SK-N-SH treated with all-trans-retinoic acid at 6 μM for 48 hours (cell line): ENCODE measurements around the gene TRIM34.

Source experiments
- ATAC-seq: fragments of 200-7000 bp; cut with Tn5 transposase; 3 replicates; pipeline ENCODE4 v1.9.1; 2020; ENCODE audit warnings: mild to moderate bottlenecking, moderate library complexity
- ARNTL ChIP-seq: fragments of 450-650 bp; formaldehyde crosslinking; IDR thresholded peaks from 2 replicates; pipeline ENCODE4 v1.5.0; 2020; ENCODE audit warnings: low read depth, mild to moderate bottlenecking, moderate library complexity, borderline replicate concordance
- CREB5 ChIP-seq: fragments of 250-450 bp; sonication (Bioruptor Pico); IDR thresholded peaks from 2 replicates; pipeline ENCODE4 v1.5.1; 2020; ENCODE audit warnings: low read depth, mild to moderate bottlenecking, moderate library complexity
- CSRNP3 ChIP-seq: fragments of 250-450 bp; sonication (Bioruptor Pico); IDR thresholded peaks from 2 replicates; pipeline ENCODE4 v1.5.1; 2021; ENCODE audit warnings: mild to moderate bottlenecking, moderate library complexity
- ESRRG ChIP-seq: fragments of 250-450 bp; sonication (Bioruptor Pico); IDR thresholded peaks from 2 replicates; pipeline ENCODE4 v1.6.1; 2021; ENCODE audit warnings: mild to moderate bottlenecking
- GLIS3 ChIP-seq: fragments of 250-450 bp; sonication (Bioruptor Pico); IDR thresholded peaks from 2 replicates; pipeline ENCODE4 v1.5.0; 2020; ENCODE audit warnings: mild to moderate bottlenecking, moderate library complexity
- ISL1 ChIP-seq: fragments of 250-450 bp; sonication (Bioruptor Pico); IDR thresholded peaks from 2 replicates; pipeline ENCODE4 v2.1.2; 2022; ENCODE audit warnings: mild to moderate bottlenecking, moderate library complexity
- OSR1 ChIP-seq: fragments of 250-450 bp; sonication (Bioruptor Pico); IDR thresholded peaks from 2 replicates; pipeline ENCODE4 v1.8.0; 2022; ENCODE audit warnings: moderate library complexity, mild to moderate bottlenecking, inconsistent platforms
- PATZ1 ChIP-seq: fragments of 250-450 bp; sonication (Bioruptor Pico); IDR thresholded peaks from 2 replicates; pipeline ENCODE4 v1.8.0; 2020; ENCODE audit warnings: mild to moderate bottlenecking, moderate library complexity, borderline replicate concordance
- POU6F1 ChIP-seq: fragments of 250-450 bp; sonication (Bioruptor Pico); IDR thresholded peaks from 2 replicates; pipeline ENCODE4 v1.8.0; 2021; ENCODE audit warnings: low read depth, mild to moderate bottlenecking, moderate library complexity, borderline replicate concordance
- PPARA ChIP-seq: fragments of 250-450 bp; sonication (Bioruptor Pico); IDR thresholded peaks from 2 replicates; pipeline ENCODE4 v1.5.0; 2020; ENCODE audit warnings: mild to moderate bottlenecking, borderline replicate concordance
- SNAI2 ChIP-seq: fragments of 250-450 bp; sonication (Bioruptor Pico); IDR thresholded peaks from 2 replicates; pipeline ENCODE4 v1.5.0; 2020; ENCODE audit warnings: mild to moderate bottlenecking, moderate library complexity
- TCF4 ChIP-seq: fragments of 250-450 bp; sonication (Bioruptor Pico); IDR thresholded peaks from 2 replicates; pipeline ENCODE4 v1.8.0; 2021; ENCODE audit warnings: mild to moderate bottlenecking, moderate library complexity, borderline replicate concordance
- TSHZ2 ChIP-seq: fragments of 250-450 bp; sonication (Bioruptor Pico); IDR thresholded peaks from 2 replicates; pipeline ENCODE4 v1.5.0; 2020; ENCODE audit warnings: mild to moderate bottlenecking, moderate library complexity
- ZFP30 ChIP-seq: fragments of 450-650 bp; formaldehyde crosslinking; IDR thresholded peaks from 2 replicates; pipeline ENCODE4 v1.5.0; 2022; ENCODE audit warnings: mild to moderate bottlenecking, moderate library complexity
- ZNF565 ChIP-seq: fragments of 450-650 bp; formaldehyde crosslinking; conservative IDR thresholded peaks from 2 replicates; pipeline ENCODE4 v1.5.0; 2020; ENCODE audit warnings: low read depth, mild to moderate bottlenecking, moderate library complexity
- ZNF8 ChIP-seq: fragments of 450-650 bp; formaldehyde crosslinking; IDR thresholded peaks from 2 replicates; pipeline ENCODE4 v1.5.0; 2020; ENCODE audit warnings: mild to moderate bottlenecking, moderate library complexity

The TRIM34 gene

GRCh38 chr11:5618807-5619206 is 6.0 kb upstream of the TRIM34 start:
- no peak for TF ChIP-seq PPARA
- TF ChIP-seq PATZ1 (CRISPR knock-in tag), result no peak
- no peak for TF ChIP-seq POU6F1
- TF ChIP-seq ZFP30 (CRISPR knock-in tag), result no peak
- no peak for TF ChIP-seq ZNF8 (CRISPR knock-in tag)
- no peak for TF ChIP-seq CREB5 (CRISPR knock-in tag)
- TF ChIP-seq ISL1 (CRISPR knock-in tag), result no peak
- TF ChIP-seq TSHZ2 (CRISPR knock-in tag), result no peak
- no peak for TF ChIP-seq OSR1 (CRISPR knock-in tag)
- no peak for TF ChIP-seq GLIS3 (CRISPR knock-in tag)
- no peak for TF ChIP-seq CSRNP3
- no peak for TF ChIP-seq SNAI2 (CRISPR knock-in tag)
- TF ChIP-seq, all 23 proteins: peak for 0
- no peak for ATAC-seq

GRCh38 chr11:5620651-5621521 is 3.9 kb upstream of the TRIM34 start:
- TF ChIP-seq POU6F1, result no peak
- no peak for TF ChIP-seq ZNF565 (CRISPR knock-in tag)
- no peak for TF ChIP-seq TSHZ2 (CRISPR knock-in tag)
- no peak for TF ChIP-seq SNAI2 (CRISPR knock-in tag)
- TF ChIP-seq CSRNP3, result no peak
- TF ChIP-seq ESRRG, result no peak
- TF ChIP-seq TCF4 (CRISPR knock-in tag), result no peak
- TF ChIP-seq ZNF8 (CRISPR knock-in tag), result no peak
- TF ChIP-seq ARNTL (CRISPR knock-in tag), result no peak
- no peak for TF ChIP-seq GLIS3 (CRISPR knock-in tag)
- no peak for TF ChIP-seq ISL1 (CRISPR knock-in tag)
- no peak for TF ChIP-seq PPARA
- no peak for TF ChIP-seq PATZ1 (CRISPR knock-in tag)
- no peak for ATAC-seq
